Endothelial cell (in vitro differentiated cells): ENCODE measurements around the gene RAB1A. TPM values are rescaled to one million over a fixed set of nuclear protein-coding genes. Genes with fewer than 3 reads are reported as not detected.

Experiments used
- DNase-seq: peaks from one replicate; pipeline ENCODE4 v3.0.0; 2021; ENCODE audit warnings: low spot score
- H3K27ac Mint-ChIP-seq: one replicate; pipeline ENCODE4 v1.8.0; 2021; ENCODE audit warnings: mixed read lengths, inconsistent platforms; ENCODE audit not compliant: unreplicated experiment
- H3K27me3 Mint-ChIP-seq: one replicate; pipeline ENCODE4 v1.8.0; 2021; ENCODE audit warnings: mild to moderate bottlenecking, moderate library complexity, mixed read lengths, inconsistent platforms; ENCODE audit not compliant: unreplicated experiment
- H3K36me3 Mint-ChIP-seq: one replicate; pipeline ENCODE4 v1.8.0; 2021; ENCODE audit warnings: mild to moderate bottlenecking, low read depth, mixed read lengths, inconsistent platforms; ENCODE audit not compliant: unreplicated experiment
- H3K4me1 Mint-ChIP-seq: one replicate; pipeline ENCODE4 v1.8.0; 2021; ENCODE audit warnings: mild to moderate bottlenecking, mixed read lengths, inconsistent platforms; ENCODE audit not compliant: unreplicated experiment
- H3K4me3 Mint-ChIP-seq: one replicate; pipeline ENCODE4 v1.8.0; 2021; ENCODE audit warnings: mild to moderate bottlenecking, mixed read lengths, inconsistent platforms; ENCODE audit not compliant: unreplicated experiment
- H3K9me3 Mint-ChIP-seq: one replicate; pipeline ENCODE4 v1.8.0; 2021; ENCODE audit warnings: mixed read lengths, inconsistent platforms; ENCODE audit not compliant: unreplicated experiment
- total RNA-seq: library from RNA; stranded (reverse); fragmentation: NEBNext Ultra II Directional; extraction: Animal tissue kit (Norgen Biotek cat#: 25700); gene quantifications from one replicate; pipeline ENCODE4 v1.2.1, GENCODE V29; 2021; ENCODE audit not compliant: unreplicated experiment
- TF ChIP-seq, protein P1 (sequence below): fragments of 200-600 bp; sonication (generic); IDR thresholded peaks from one replicate; pipeline ENCODE4 v1.5.0; 2021; ENCODE audit warnings: antibody characterized with exemption; ENCODE audit not compliant: unreplicated experiment

Gene RAB1A
- total RNA-seq, 1 donor from 2014 or later, result 160 TPM

DNA sequence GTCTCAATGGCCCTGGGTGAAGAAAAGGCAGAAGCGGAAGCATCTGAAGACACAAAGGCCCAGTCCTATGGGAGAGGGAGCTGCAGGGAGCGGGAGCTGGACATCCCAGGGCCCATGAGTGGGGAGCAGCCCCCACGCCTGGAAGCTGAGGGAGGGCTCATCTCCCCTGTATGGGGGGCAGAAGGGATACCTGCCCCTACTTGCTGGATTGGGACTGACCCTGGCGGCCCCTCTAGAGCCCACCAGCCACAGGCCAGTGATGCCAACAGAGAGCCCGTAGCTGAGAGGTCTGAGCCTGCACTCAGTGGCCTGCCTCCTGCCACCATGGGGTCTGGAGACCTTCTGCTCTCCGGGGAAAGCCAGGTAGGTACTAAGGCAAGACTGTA lies 60.5 kb downstream of the RAB1A start:
- Mint-ChIP-seq H3K27ac (peak overlapping the region; percentile 95), H3K36me3 (peaks cover 45% of the 10 kb centered on the region), H3K4me1 (peaks cover 65% of the 10 kb centered on the region), H3K9me3 (no peaks in the 10 kb centered on the region), H3K27me3 (peaks cover 13% of the 10 kb centered on the region), H3K4me3 (peak overlapping the region; percentile 71)
- TF ChIP-seq, protein P1, sequence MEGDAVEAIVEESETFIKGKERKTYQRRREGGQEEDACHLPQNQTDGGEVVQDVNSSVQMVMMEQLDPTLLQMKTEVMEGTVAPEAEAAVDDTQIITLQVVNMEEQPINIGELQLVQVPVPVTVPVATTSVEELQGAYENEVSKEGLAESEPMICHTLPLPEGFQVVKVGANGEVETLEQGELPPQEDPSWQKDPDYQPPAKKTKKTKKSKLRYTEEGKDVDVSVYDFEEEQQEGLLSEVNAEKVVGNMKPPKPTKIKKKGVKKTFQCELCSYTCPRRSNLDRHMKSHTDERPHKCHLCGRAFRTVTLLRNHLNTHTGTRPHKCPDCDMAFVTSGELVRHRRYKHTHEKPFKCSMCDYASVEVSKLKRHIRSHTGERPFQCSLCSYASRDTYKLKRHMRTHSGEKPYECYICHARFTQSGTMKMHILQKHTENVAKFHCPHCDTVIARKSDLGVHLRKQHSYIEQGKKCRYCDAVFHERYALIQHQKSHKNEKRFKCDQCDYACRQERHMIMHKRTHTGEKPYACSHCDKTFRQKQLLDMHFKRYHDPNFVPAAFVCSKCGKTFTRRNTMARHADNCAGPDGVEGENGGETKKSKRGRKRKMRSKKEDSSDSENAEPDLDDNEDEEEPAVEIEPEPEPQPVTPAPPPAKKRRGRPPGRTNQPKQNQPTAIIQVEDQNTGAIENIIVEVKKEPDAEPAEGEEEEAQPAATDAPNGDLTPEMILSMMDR, result no peak
- DNase-seq, result no peak

DNA sequence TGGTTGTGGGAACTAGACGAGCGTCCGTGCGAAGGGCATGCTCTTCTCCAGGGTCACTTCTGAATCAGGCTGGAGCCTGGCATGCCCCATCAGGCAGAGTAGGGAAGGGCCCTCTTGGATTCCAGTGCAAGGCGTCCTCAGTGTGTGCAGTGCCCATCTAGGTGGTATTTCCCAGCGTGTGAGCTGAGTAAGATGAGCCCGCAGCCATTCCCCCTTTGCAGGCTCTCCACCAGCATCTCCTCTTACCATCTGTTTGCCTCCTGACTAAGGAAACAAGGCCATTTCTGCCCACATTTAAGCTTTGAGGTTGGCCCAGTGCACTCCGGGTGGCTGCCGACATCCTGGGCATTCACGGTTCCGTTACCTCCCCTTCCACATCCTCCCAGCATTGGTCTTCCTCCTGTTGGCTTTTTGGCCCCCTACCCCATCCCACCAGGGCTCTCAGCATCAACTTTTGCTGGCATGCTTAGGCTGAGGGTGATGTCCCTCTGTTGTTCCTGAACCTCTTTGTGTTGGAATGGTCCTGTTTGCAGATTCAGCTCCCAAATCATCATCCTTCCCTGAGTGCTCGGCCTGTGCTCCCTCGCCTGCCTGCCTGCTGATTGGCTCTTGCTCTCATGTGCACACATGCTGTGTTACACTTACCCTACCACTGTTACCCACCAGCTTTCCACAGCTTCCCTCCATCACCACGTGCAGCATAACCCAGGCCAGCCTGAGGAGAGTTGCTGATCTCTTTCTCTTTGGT lies 61.9 kb downstream of the RAB1A start:
- Mint-ChIP-seq H3K27me3 (peaks cover 11% of the 10 kb centered on the region), H3K4me1 (peaks cover 61% of the 10 kb centered on the region), H3K4me3 (peak overlapping the region; percentile 43), H3K9me3 (no peaks in the 10 kb centered on the region), H3K36me3 (peaks cover 34% of the 10 kb centered on the region), H3K27ac (peak overlapping the region; percentile 76)
- TF ChIP-seq, protein P1, result no peak
- DNase-seq, result no peak

DNA sequence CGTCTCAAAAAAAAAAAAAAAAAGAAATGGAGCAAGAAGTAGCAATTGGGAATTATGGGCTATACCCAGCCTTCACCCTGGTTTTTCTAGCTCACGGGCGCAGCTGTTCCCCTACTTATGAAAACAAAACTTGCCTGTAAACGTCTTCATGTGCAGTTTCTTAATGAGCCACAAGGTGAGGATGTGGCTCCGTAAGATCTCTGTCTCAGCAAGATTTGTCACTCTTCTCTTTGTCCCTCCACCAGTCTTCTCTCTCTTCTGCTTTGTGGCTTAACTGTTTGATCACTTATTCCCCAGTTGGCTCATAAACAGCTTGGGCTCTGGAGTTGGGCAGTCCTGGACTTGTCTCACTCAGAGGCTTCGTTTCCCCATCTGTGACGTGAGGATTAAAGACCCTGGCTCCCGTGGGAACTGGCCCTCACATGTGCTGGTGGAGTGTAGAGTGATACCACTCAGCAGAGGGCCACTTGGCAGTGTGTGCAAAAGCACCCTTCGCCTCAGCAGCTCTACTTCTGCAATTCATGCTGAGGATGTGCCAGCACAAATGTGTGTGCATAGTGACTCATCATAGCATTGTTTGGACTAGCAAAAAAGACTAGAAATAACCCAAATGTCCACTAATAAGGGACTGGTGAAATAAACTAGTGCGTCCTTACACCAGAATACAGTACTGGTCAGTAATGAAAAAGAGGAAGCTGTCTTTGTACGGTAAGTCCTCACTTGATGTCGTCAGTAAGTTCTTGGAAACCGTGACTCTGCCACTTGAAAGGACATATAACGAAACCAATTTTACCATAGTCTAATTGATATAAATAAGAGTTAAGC lies 65.0 kb downstream of the RAB1A start:
- peak overlapping the region; percentile 44 for H3K4me3 Mint-ChIP-seq
- DNase-seq, result no peak
- H3K9me3 Mint-ChIP-seq, result no peaks in the 10 kb centered on the region
- TF ChIP-seq, protein P1, result peak; percentile 65
- no peaks in the 10 kb centered on the region for H3K27me3 Mint-ChIP-seq
- peaks cover 55% of the 10 kb centered on the region for H3K4me1 Mint-ChIP-seq
- peak overlapping the region; percentile 74 for H3K27ac Mint-ChIP-seq
- H3K36me3 Mint-ChIP-seq, result peaks cover 14% of the 10 kb centered on the region

DNA sequence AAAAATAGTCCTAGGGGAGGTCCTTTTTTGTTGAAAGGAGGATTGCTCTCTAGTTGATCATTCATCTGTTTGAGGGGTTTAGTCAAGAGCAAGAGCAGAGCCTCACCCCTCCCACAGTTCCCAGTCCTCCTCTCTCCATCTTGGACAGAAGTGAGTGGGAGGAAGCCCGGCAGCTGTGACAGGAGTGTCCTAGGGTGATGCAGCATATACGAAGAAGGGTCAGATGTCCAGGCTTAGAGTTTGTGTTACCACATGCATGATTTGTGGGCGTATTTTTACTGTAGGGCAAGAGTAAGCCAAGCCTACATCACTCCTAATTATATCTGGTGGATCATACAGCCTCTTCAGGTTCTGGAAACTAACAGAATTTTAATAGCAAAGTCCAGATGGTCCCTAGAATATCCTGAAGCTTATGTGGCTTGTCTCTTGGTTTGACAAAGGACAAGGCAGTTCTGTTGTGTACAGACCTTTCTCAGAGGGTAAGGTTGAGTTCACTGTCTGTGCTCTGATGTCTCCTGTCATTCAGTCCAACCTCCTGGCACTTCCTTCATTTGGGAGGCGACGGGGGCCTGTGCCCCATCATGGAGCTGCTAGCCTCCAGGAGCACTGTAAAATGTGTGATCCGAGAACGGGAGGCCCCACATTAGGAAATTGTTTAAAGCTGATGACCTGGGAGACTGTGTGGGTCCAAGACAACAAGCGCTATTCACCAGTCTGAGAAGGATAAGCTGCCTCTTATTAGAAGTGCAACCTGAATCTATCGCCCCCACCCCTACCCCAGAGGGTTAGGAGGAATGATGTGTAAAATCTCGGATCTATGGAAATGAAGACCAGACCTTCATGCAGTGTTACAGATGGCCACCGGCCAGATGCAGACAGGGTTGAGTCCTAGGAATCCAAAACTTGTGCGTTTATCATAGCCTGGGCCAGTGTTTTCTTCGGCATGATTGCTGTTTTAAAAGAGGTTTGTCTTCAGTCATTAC lies 66.8 kb downstream of the RAB1A start:
- TF ChIP-seq, protein P1, result no peak
- peaks cover 8% of the 10 kb centered on the region for H3K36me3 Mint-ChIP-seq

More for the DNA sequence above, 66.8 kb downstream of the RAB1A start:
- Mint-ChIP-seq H3K4me3 (no peak overlapping the region), H3K27me3 (peaks cover 6% of the 10 kb centered on the region), H3K27ac (no peak overlapping the region), H3K9me3 (no peaks in the 10 kb centered on the region), H3K4me1 (peaks cover 58% of the 10 kb centered on the region)
- no peak for DNase-seq
